PC-3 (cell line): ENCODE measurements around the gene SNTG2.

ENCODE experiments used
- EZH2 ChIP-seq: fragments of 300-600 bp; sonication (generic); IDR thresholded peaks from one replicate; pipeline ENCODE4 v1.6.1; 2017; ENCODE audit warnings: antibody characterized with exemption, mild to moderate bottlenecking, low read length; ENCODE audit not compliant: unreplicated experiment
- EZH2phosphoT487 ChIP-seq: fragments of 300-600 bp; sonication (generic); IDR thresholded peaks from 2 replicates; pipeline ENCODE4 v1.6.1; 2018; ENCODE audit warnings: mild to moderate bottlenecking, antibody characterized with exemption, low read length, borderline replicate concordance
- TF ChIP-seq, protein P1 (sequence below): fragments of 300-600 bp; sonication (generic); conservative IDR thresholded peaks from 2 replicates; pipeline ENCODE4 v1.5.1; 2017; ENCODE audit warnings: antibody characterized with exemption, low read depth, mild to moderate bottlenecking, low read length

DNA sequence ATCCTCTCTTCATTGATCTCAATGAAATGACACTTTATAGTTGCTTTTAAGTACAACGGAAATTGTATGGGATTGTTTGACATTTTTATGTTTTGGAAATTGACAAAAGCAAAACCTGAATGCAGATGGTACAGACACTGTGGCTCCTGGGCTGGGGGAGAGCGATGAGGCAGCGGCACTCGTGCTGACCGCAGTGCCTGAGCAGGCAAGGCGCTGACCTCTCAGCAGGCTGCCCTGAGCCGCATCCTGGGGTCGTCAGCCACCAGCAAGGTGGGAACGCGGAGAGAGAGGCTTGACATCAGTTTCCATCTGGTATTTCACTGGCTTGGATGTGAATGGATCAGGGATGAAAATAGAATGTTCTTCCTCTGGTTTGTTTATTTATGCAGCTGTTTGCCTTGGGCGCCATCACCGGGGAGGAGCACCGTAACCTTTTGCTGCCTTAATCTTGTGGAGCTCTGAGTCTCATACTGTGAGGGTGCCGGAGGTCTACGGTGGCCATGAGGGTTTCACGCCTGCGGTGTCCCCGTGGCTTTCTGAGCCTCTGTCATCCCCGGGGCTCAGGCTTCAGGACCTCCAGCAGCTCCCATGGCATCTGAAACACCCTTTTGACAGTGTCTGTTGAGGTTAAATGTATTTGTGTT, 367.8 kb downstream of the SNTG2 start:
- TF ChIP-seq, protein P1, sequence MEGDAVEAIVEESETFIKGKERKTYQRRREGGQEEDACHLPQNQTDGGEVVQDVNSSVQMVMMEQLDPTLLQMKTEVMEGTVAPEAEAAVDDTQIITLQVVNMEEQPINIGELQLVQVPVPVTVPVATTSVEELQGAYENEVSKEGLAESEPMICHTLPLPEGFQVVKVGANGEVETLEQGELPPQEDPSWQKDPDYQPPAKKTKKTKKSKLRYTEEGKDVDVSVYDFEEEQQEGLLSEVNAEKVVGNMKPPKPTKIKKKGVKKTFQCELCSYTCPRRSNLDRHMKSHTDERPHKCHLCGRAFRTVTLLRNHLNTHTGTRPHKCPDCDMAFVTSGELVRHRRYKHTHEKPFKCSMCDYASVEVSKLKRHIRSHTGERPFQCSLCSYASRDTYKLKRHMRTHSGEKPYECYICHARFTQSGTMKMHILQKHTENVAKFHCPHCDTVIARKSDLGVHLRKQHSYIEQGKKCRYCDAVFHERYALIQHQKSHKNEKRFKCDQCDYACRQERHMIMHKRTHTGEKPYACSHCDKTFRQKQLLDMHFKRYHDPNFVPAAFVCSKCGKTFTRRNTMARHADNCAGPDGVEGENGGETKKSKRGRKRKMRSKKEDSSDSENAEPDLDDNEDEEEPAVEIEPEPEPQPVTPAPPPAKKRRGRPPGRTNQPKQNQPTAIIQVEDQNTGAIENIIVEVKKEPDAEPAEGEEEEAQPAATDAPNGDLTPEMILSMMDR: no peak
- no peak for TF ChIP-seq EZH2phosphoT487
- TF ChIP-seq EZH2: no peak
